HCT116 (cell line): ENCODE measurements around the gene RIPK4.

ENCODE experiments used
- CEBPB ChIP-seq: IDR thresholded peaks from 2 replicates; pipeline ENCODE4 v1.6.1; 2012; ENCODE audit warnings: low read depth
- CTCF ChIP-seq, 3 experiments: fragments of 200-600 bp in 1 of 3; sonication (generic) in 1 of 3; IDR thresholded peaks in 2 of 3; conservative IDR thresholded peaks in 1 of 3; 2 replicates each; pipeline ENCODE4 v1.5.1; 2012 to 2017; ENCODE audit warnings: low read depth in 2 of 3, low read length in 2 of 3, antibody characterized with exemption in 1 of 3, borderline replicate concordance in 1 of 3, control low read depth in 1 of 3, mild to moderate bottlenecking in 1 of 3, mixed read lengths in 1 of 3, mixed run types in 1 of 3, moderate library complexity in 1 of 3; ENCODE audit not compliant: insufficient read depth in 1 of 3
- EGR1 ChIP-seq: IDR thresholded peaks from 2 replicates; pipeline ENCODE4 v1.6.1; 2012; ENCODE audit warnings: low read depth
- EZH2 ChIP-seq: fragments of 200-600 bp; sonication (generic); IDR thresholded peaks from 2 replicates; pipeline ENCODE4 v1.6.1; 2017; ENCODE audit warnings: antibody characterized with exemption, mixed run types
- JUND ChIP-seq: IDR thresholded peaks from 2 replicates; pipeline ENCODE4 v1.6.1; 2012
- MAX ChIP-seq: IDR thresholded peaks from 2 replicates; pipeline ENCODE4 v1.6.1; 2012
- POLR2A ChIP-seq: IDR thresholded peaks from 2 replicates; pipeline ENCODE4 v1.7.0; 2011; ENCODE audit warnings: borderline replicate concordance; ENCODE audit not compliant: insufficient read depth, insufficient read length; ENCODE audit errors: extremely low read depth
- POLR2AphosphoS5 ChIP-seq: IDR thresholded peaks from 2 replicates; pipeline ENCODE4 v1.6.1; 2011; ENCODE audit warnings: mild to moderate bottlenecking, low read depth, low read length, moderate library complexity
- REST ChIP-seq: IDR thresholded peaks from 2 replicates; pipeline ENCODE4 v1.6.1; 2012; ENCODE audit warnings: low read depth
- SP1 ChIP-seq: IDR thresholded peaks from 2 replicates; pipeline ENCODE4 v1.6.1; 2012; ENCODE audit warnings: low read depth
- SRF ChIP-seq: IDR thresholded peaks from 2 replicates; pipeline ENCODE4 v1.6.1; 2012; ENCODE audit warnings: low read depth
- TCF7L2 ChIP-seq: IDR thresholded peaks from 2 replicates; pipeline ENCODE4 v1.7.0; 2011; ENCODE audit warnings: borderline replicate concordance, inconsistent platforms; ENCODE audit not compliant: insufficient read depth, insufficient read length; ENCODE audit errors: extremely low read depth
- YY1 ChIP-seq: IDR thresholded peaks from 2 replicates; pipeline ENCODE4 v1.6.1; 2011; ENCODE audit warnings: low read length, low read depth, moderate library complexity, mild to moderate bottlenecking; ENCODE audit not compliant: insufficient replicate concordance; ENCODE audit errors: extremely low read depth

- TF ChIP-seq CTCF (IDR thresholded peaks at IDR 0.05 in 2 of 3, conservative IDR thresholded peaks at IDR 0.05 in 1 of 3; ENCODE audit: borderline replicate concordance in 1 of 3, insufficient read depth in 1 of 3, low read depth in 2 of 3, low read length in 2 of 3) (no peak), EGR1 (no peak), CEBPB (no peak), POLR2A (no peak), YY1 (no peak), MAX (no peak), POLR2AphosphoS5 (no peak), EZH2 (no peak), JUND (no peak), TCF7L2 (no peak), SRF (no peak), SP1 (no peak), REST (no peak)
Observed at GRCh38 chr21:41805038-41805437, 38.2 kb upstream of the RIPK4 start.
